HT-29 (cell line): ENCODE results near the gene IFITM1. TPM values are rescaled to one million over a fixed set of nuclear protein-coding genes. Genes with fewer than 3 reads are reported as not detected.

ENCODE experiments used
- DNase-seq: peaks from one replicate; pipeline ENCODE4 v3.0.0-alpha.2; 2015; ENCODE audit warnings: low spot score
- total RNA-seq: library from RNA; depleted of rRNA; stranded (reverse); fragments of >200 nt; shearing (Covaris generic); gene quantifications from 2 replicates; pipeline ENCODE4 v1.2.3, GENCODE V29; 2014

Gene IFITM1
- total RNA-seq, 1 experiment from 2014 or later: 6.8 TPM

DNA sequence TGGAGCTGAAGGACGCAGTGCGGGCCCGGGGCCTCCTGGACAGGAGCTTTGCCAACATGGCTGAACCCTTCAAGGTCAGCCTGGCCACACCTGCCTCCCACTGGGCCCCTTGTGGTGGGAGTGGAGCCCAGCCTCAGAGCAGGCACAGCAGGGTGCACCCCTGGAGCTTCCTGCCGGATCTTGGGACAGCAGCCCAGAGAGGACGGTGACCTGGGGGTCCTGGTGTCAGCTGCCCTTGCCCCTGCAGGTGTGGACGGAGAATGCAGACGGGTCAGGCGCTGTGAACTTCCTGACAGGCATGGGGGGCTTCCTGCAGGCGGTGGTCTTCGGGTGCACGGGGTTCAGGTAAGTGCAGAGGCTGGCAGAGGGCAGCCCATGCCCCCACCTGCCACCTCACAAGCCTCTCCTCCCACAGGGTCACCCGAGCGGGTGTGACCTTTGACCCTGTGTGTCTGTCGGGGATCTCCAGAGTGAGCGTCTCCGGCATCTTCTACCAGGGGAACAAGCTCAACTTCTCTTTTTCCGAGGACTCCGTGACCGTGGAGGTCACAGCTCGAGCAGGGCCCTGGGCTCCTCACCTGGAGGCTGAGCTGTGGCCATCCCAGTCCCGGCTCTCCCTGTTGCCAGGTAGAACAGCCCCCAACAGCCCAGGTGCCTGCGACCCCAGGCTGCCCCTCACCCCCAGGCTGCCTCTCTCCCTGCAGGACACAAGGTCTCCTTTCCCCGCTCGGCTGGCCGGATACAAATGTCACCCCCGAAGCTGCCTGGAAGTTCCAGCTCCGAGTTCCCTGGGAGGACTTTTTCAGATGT is 19.8 kb upstream of the IFITM1 start:
- DNase-seq: no peak

DNA sequence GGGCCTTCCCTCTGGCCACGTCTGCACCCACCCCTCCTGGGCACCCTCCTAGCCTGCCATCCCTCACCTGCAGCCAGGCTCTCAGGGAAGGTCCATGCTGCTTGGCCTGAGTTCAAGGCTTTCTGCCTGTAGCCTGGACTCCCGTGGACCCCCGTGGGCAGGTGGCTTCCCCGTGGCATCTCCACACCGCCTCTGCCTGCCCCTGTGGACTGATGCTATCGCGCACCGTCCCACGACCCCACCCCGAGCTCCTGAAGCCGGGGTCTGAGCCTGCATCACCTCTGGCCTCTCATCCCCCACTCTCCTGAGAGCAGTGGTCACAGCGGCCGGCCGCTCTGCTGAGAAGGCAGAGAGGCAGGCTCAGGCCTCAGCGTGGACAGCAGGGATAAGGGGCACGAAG is 19.1 kb upstream of the IFITM1 start:
- DNase-seq: no peak

DNA sequence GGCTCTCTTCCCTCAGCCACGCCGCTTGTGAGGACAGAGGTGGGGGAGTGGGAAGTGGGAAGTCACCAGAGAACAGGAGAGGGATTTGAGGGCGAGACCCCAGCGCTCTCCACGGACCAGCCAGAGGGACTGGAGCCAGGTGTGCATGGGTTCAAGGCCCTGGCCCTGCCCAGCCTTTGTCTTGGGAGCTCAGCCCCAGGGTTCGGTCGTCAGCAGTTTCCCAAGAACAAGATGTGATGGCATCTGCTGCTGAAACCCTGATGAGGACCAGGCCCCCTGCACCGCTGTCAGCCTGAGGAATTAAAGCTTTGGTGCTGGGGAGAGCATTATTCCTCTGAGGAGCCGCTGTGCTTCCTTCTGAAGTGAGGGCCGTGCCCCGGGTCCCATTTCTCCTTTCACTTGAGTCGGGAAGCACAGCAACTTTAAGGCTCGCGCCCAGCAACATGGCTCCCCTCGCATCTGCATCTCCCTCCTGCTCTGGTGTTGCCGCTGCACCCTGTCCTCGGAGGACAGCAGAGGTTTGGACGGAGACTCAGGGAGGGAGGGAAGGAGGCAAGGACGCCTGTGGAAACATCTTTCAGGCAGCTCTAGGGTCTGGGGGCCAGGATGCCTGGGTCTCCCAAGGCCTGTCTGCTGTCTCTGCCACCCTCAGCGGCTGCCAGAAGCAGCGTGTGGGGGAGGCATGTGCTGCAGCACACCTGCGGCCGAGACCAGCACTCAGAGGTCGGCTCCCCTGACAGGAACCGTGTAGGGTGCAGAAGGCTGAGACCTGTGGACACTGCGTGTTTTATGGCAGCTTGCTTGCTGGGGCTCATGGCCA is 18.3 kb upstream of the IFITM1 start:
- no peak for DNase-seq

DNA sequence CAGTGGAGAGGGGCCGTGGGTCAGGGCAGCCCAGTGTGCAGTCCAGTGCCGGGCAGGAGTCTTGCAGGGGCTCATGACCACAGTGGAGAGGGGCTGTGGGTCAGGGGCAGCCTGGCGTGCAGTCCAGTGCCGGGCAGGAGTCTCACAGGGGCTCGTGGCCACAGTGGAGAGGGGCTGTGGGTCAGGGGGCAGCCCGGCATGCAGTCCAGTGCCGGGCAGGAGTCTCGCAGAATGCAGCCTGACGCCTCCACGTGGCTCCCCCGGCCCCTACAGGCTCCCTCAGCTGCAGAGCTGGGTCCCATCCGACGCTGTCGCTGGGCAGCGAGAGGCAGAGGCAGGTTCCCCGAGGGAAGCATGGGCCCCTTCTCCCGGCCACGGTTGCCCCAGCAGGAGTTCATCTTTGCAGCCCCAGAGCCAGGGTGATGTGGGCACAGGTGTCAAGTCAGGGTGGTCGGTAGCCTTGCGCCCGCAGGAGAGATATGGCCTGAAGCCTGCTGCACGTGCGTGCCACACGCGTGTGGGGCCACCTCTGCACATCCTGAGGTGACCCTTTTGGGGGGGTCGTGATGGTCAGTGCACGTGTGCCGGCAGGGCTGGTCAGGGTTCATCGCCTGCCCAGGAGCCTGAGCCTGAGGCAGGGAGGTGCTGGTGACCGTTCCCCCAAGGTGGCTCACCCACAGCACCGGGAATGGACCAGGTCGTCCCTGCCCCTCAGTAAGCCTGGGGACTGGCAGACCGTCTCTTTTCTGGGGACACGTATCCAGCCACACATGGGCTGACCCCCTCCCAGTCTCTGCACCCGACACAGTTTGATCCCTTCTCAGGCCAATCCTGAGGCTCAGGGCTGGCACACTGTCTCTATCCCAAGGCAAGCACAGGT is 17.4 kb upstream of the IFITM1 start:
- DNase-seq: no peak

DNA sequence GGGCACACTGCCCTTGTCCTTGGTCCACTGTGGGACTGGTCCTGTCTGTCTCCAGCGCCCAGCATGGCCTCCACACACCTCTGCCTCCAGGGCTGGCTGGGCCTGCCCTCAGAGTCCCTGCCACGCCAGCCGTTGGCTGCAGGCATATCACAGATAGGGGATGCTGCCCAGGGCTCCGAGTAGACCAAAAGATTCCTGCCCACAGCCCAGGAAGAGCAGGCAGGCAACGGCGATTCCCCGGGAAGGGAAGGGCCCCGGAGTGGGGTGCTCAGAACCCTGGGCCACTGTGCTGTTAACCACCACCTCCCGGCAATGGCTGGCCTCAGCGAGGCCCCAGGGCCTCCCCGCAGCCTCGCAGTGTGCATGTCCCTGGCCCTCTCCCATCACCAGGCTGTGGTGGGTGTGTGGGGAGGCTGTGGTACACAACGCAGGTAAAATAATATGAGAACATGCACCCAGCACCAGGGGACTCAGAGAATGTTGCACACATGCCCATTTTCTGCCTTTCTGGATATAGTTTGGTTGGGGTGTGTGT is 16.7 kb upstream of the IFITM1 start:
- DNase-seq: peak; percentile 22

DNA sequence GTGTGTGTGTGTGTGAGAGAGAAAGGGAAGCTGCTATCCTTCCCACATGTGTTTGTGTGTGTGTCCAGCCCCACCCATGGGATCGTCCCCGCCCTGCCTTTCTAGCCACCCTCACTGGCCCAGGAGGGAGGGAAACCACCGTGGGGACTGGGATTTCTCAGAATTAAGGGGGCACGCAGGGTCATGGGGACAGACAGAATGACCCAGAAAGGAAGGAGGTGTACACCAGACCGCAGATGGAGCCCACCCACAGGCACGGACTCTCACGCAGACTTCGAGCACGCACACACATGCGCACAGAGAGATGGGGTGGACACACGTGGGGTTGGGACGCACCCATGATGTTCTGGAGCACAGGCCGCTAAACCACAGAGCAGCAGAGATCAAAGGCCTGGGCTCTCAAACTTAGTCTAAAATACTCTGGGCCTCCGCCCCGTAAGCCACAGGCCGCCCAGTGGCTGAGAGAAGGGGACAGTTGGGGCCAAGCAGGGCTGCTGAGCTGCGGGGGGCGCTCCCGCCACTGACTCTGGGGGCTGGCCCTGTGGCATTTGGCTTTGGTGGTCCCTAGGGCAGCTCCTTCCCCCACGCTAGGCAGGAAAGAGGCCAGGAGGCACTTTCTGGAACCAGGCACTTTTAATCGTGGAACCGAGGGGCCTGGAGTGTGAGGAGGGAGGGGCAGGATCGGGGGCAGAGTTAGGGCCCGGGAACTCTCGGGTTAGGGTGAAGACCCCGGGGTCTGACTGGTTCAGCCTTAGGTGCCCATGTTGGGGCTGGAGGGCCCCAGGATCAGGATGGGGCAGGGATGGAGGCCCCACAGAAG is 16.0 kb upstream of the IFITM1 start:
- peak; percentile 31 for DNase-seq

DNA sequence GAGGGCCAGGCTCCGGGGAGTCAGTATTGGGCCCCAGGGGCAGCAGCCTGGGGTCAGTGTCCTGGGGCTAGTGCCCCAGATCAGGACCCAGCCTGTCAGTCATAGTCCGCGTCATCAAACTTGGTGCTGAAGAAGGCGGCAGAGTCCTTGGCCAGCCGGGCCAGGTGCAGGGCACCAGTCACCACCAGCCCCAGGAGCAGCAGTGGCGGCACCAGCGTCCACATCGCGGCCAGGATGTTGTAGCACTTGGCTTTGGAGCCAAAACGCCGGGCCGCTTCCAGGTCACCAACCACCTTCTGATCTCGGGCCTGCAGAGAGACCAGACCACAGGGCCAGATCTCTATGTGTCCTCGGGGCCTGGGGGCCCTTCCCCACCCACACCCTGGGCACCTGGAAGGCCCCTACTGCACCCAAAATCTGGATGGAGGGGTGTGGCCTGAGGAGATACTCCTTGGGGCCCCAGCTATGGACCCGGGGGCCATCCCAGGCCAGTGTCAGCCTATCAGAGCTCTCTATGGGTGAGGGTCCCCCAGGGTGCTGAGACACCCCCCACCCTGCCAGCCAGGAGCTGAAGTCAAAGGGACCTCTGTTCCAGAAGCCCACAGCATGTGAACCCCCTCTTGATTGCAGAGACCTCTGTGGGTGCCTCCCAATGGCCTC is 15.3 kb upstream of the IFITM1 start:
- DNase-seq: peak; percentile 28

DNA sequence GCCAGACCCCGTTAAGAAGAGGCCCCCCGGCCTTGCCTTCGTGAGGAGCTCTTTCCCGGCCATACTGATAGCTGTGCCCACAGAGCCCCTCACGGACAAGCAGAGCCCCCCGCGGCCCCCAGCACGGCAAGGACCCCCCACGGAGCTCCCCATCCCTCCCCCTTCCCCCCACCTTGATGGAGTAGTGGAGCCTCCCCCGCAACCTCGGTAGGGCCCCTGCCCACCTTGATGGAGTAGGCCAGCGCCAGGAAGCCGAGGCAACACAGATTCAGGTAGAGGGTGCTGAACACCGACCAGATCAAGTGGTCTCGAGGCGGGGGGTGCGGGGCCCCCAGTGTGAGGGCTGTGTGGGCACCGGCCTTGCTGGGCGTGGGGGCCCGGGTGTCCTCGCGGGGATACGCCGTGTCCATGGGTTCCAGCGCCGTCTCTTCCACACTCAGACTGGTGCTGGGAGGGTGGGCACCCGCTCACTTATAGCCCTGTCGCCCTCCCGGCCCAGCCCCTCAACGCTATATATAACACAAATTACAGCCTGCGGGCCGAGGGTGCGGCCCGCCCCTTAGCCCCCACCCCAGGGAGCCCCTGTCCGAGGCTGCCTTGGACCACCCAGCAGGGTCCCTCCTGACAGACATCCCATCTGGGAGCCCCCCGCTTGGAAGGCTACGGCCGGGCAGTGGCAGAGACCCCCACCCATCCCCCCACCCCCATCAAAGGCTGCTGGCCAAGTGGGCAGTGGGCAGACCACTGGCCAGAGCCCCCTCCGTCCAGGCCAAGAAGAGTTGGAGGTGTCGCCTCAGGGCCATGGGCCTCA is 14.6 kb upstream of the IFITM1 start, which contains the start of gene IFITM5:
IFITM5 (minus strand) TSS at position 446 of the 811 bp plus-strand sequence; CDS start at position 410, 36 bp downstream.
- DNase-seq: no peak

DNA sequence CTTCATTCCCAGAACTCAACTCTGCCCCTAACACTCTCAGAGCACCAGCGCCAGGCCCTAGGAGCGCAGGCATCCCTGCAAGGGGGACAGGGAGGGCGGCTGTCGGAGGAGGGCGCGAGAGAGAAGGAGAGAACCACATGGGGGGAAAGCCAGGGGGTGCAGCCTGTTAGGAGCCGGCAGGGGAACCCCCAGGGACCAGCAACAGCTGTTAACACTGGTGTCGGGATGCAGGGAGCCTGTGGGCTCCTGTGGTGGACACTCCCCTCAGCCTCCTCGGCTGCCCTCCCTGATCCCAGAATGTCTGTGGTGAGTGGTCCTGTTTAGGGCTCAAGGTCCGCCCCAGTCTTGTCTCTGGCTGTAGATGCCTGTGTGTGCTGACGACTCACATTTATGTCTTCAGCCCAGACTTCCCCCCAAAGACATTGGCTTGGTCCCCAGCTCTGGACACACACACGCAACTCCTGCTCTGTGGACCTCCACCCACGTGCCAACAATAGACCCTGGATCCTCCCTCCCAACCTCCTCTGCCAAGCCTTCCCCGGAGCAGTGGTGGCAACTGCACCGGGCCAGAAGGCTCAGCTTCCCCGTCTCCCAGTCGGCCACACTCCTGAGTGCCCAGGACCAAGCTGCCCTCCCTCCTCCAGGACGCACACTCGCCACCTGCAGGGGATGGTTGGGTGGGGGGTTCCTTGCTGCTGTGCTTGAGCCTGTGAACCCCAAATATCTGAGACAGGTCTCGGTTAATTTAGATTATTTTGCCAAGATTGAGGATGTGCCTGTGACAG is 13.7 kb upstream of the IFITM1 start:
- no peak for DNase-seq

DNA sequence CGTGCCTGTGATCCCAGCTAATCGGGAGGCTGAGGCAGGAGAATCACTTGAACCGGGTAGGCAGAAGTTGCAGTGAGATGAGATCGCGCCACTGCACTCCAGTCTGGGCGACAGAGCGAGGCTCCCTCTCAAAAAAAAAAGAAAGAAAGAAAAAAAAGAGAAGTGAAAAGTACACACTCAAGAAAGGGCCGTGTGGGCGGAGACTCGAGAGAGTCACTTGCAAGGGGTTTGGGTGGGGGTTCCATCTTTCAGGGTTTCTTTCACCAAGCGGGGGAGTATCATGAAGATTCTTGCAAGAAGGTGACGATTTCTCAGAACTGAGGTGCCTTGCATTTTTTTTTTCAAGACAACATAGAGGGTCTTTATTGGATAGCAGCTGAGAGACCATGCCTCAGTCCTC is 10.5 kb upstream of the IFITM1 start:
- DNase-seq: no peak

DNA sequence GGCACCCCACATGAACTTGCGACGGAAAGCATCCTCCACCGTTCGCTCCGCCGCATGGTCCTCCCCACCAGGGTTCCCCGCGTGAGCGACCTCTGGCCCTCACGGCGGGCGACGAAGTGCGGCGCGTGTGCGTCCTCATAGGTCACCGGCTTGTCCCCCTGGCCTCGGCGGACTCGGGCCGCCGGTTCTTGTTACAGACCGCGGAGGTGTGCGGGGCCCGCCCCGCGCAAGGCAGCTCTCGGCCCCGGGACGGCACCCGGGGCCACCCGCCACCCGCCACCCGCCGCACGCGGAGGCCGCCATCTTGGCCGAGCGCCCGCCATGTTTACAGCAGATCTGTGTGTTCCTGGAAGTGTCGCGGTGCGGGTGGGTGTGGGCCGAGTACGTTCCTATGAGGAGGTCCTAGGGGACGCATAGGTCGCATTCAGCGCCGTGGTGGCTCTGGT is 9.8 kb upstream of the IFITM1 start:
- no peak for DNase-seq

DNA sequence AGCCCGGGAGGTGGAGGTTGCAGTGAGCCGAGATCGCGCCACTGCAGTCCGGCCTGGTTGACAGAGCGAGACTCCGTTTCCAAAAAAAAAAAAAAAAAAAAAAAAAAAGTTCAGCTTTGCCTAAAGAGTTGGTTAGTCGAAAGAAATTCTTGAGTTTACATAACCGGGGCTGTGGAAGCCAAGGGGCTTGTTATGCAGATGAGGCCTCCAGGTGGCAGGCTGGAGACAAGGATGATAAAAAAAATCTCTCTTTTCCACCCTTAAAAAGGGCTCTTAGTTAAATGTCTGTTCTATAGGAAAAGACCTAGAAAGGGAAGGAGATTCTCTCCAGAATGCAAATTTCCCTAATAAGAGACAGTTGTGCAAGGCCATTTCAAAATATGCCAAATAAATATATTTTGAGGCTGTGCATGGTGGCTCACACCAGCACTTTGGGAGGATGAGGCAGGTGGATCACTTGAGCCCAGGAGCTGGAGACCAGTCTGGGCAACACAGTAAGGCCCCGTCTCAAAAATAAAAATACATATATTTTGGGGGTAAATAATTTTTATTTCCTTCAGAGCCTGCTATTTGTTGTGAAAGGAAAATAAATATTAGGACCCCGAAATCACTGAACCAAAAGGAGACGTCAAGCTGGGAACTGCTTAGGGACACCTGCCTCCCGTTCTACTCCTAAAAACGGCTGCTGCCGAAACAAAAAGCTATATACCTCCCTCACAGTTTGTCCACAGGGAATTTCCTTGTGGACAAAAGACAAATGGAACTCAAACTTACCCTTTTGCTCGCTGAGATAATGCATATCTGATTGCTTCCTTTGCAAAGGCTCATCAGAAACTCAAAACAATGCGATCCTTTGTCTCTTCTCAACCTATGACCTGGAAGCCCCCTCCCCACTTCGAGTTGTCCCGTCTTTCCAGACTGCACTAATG is 8.7 kb upstream of the IFITM1 start:
- DNase-seq: peak; percentile 60

DNA sequence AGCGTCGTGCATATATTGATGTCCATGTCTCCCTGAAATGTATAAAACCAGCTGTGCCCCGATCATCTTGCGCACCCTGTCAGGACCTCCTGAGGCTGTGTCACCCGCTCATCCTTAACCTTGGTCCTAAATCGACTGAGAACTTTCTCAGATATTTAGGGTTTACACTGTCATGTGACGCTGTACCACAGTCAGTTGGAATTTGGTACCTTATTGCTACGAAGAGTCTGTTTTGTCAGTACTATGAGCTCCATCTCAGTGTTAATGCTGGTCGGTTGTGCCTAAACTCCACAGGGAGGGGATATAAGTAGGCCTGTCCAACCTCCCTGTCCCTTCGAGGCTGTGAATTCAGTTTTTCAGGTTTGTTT is 8.0 kb upstream of the IFITM1 start:
- DNase-seq: no peak

DNA sequence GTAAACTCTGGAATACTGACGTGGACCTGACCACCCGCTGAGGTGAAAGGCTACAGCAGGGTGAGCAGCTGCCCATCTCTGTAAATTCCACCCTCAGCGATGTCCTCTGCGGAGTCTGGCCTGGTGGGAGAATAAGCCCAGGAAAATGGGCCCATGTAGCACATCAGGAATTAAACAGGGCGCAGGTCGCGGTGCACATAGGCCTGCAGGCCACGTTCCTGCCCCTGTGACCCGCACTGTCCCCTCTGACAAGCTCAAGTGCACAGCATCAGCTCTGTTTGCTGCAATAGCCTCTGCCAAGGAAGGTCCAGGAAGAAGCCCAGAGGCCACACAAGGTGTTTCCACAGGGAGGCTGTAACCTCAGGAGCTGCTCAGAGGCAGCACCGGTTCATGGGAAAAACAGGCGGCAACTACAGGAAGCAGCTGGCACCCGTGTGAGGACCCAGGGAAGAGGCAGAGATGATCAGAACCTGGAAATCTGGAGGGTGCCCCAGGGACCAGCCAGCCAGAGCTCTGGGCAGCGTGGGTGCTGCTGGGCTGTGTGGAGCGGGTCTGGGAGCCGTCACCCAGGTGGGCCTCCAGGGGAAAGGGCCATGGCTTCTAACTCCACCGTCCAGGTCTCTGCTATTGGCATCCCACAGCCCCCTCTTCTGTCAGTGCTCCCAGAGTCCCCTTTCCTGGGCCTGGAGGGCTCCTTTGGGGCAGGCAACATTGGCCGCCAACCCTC is 7.0 kb upstream of the IFITM1 start:
- no peak for DNase-seq

DNA sequence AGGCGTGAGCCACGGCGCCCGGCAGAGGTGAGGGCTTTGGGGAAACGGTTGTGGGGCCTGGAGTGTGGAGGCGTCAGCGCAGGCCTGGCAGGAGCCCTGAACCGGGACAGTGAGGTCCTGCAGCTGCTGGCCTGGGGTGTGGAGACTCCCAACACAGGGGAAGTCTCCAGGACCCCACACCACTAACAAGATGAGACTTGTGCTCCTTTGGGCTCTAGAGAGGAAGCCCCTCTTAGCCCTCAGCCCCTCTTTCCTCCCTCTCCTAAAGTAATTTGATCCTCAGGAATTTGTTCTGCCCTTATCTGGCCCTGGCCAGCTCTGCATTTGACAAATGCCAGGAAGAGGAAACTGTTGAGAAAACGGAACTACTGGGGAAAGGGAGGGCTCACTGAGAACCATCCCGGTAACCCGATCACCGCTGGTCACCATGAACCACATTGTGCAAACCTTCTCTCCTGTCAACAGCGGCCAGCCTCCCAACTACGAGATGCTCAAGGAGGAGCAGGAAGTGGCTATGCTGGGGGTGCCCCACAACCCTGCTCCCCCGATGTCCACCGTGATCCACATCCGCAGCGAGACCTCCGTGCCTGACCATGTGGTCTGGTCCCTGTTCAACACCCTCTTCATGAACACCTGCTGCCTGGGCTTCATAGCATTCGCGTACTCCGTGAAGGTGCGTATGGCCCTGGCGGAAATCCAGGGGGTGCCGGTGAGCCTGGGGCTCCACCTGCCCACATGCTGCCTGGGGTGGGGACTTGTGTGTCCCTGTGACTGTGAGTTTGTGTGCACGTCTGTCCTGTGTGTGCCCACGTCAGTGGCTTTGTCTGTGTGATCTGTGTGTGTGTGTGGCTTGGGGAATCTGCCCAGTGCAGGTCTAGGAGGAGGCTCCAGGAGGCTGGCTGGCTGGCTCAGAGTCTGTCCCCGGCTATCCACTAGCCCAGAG is 5.8 kb upstream of the IFITM1 start, which contains the start of gene IFITM2:
IFITM2 (plus strand) TSS at position 51 of the 943 bp plus-strand sequence; CDS start at position 428, 377 bp downstream.
- peak; percentile 66 for DNase-seq
